WERI-Rb-1 (cell line): ENCODE measurements around the gene ZBTB20.

Experiments used
- DNase-seq: peaks from one replicate; pipeline ENCODE4 v3.0.0-alpha.2; 2020
- H3K27ac ChIP-seq: fragments of 250-450 bp; sonication (Bioruptor Pico); 2 replicates; pipeline ENCODE4 v1.5.1; 2020; ENCODE audit warnings: mild to moderate bottlenecking, moderate library complexity
- H3K27me3 ChIP-seq: fragments of 250-450 bp; sonication (Bioruptor Pico); 2 replicates; pipeline ENCODE4 v1.5.1; 2021; ENCODE audit warnings: mild to moderate bottlenecking, low read depth, moderate library complexity; ENCODE audit not compliant: insufficient read depth, severe bottlenecking
- H3K36me3 ChIP-seq: fragments of 250-450 bp; sonication (Bioruptor Pico); 2 replicates; pipeline ENCODE4 v1.5.1; 2020; ENCODE audit warnings: mild to moderate bottlenecking, moderate library complexity
- H3K4me3 ChIP-seq: 2 replicates; pipeline ENCODE4 v1.5.1; 2011; ENCODE audit warnings: low read depth, mild to moderate bottlenecking, control low read depth, low read length
- H3K9me3 ChIP-seq: fragments of 250-450 bp; sonication (Bioruptor Pico); 2 replicates; pipeline ENCODE4 v1.5.1; 2021; ENCODE audit warnings: mild to moderate bottlenecking, moderate library complexity; ENCODE audit not compliant: severe bottlenecking
- CTCF ChIP-seq: IDR thresholded peaks from 2 replicates; pipeline ENCODE4 v1.5.1; 2011; ENCODE audit warnings: low read depth, mild to moderate bottlenecking, control low read depth, inconsistent platforms, low read length

ZBTB20 gene

GRCh38 chr3:114380233-114380651 is 766.8 kb downstream of the ZBTB20 start:
- TF ChIP-seq CTCF, result no peak
- no peak for DNase-seq
- no peak overlapping the region for H3K4me3 ChIP-seq
- peaks cover 24% of the 10 kb centered on the region for H3K27me3 ChIP-seq
- no peaks in the 10 kb centered on the region for H3K9me3 ChIP-seq
- no peaks in the 10 kb centered on the region for H3K36me3 ChIP-seq
- no peak overlapping the region for H3K27ac ChIP-seq

GRCh38 chr3:114379266-114379665 is 767.8 kb downstream of the ZBTB20 start:
- Histone ChIP-seq H3K27me3 (peaks cover 25% of the 10 kb centered on the region), H3K27ac (no peak overlapping the region), H3K4me3 (no peak overlapping the region), H3K36me3 (no peaks in the 10 kb centered on the region), H3K9me3 (no peaks in the 10 kb centered on the region)
- TF ChIP-seq CTCF, result no peak
- no peak for DNase-seq

GRCh38 chr3:114378760-114379159 is 768.3 kb downstream of the ZBTB20 start:
- no peak for TF ChIP-seq CTCF
- Histone ChIP-seq H3K9me3 (no peaks in the 10 kb centered on the region), H3K27ac (no peak overlapping the region)

GRCh38 chr3:114377426-114377825 is 769.7 kb downstream of the ZBTB20 start:
- DNase-seq, result no peak
- Histone ChIP-seq H3K4me3 (no peak overlapping the region), H3K9me3 (no peaks in the 10 kb centered on the region), H3K36me3 (no peaks in the 10 kb centered on the region), H3K27ac (no peak overlapping the region), H3K27me3 (peaks cover 29% of the 10 kb centered on the region)
- no peak for TF ChIP-seq CTCF

More at GRCh38 chr3:114378760-114379159, 768.3 kb downstream of the ZBTB20 start:
- no peak overlapping the region for H3K4me3 ChIP-seq
- H3K27me3 ChIP-seq, result peaks cover 29% of the 10 kb centered on the region
- no peaks in the 10 kb centered on the region for H3K36me3 ChIP-seq
- DNase-seq, result no peak

GRCh38 chr3:114376516-114377185 is 770.4 kb downstream of the ZBTB20 start:
- no peak for DNase-seq
- H3K27ac ChIP-seq, result no peak overlapping the region
- TF ChIP-seq CTCF, result no peak

More at GRCh38 chr3:114376516-114377185, 770.4 kb downstream of the ZBTB20 start:
- Histone ChIP-seq H3K36me3 (no peaks in the 10 kb centered on the region), H3K9me3 (no peaks in the 10 kb centered on the region), H3K4me3 (no peak overlapping the region), H3K27me3 (peaks cover 29% of the 10 kb centered on the region)
